Muscle of leg (tissue), 11 donors: ENCODE measurements around the gene HES5. TPM values are rescaled to one million over a fixed set of nuclear protein-coding genes. Genes with fewer than 3 reads are reported as not detected.

Experiments
- DNase-seq: peaks from one replicate; pipeline ENCODE4 v3.0.0; 2013
- H3K27ac ChIP-seq: one replicate; pipeline ENCODE4 v1.5.1; 2013; ENCODE audit warnings: mild to moderate bottlenecking, low read length, control low read depth
- H3K27me3 ChIP-seq: one replicate; pipeline ENCODE4 v1.6.1; 2013; ENCODE audit warnings: low read length; ENCODE audit not compliant: control insufficient read depth, insufficient read depth
- H3K36me3 ChIP-seq: one replicate; pipeline ENCODE4 v1.6.1; 2013; ENCODE audit warnings: low read length; ENCODE audit not compliant: control insufficient read depth, insufficient read depth
- H3K4me1 ChIP-seq: one replicate; pipeline ENCODE4 v1.6.1; 2013; ENCODE audit warnings: low read length; ENCODE audit not compliant: control insufficient read depth, insufficient read depth
- H3K4me3 ChIP-seq: one replicate; pipeline ENCODE4 v1.5.1; 2013; ENCODE audit warnings: low read length, control low read depth
- H3K9me3 ChIP-seq: replicated peaks from 2 replicates; pipeline ENCODE4 v1.6.1; 2013; ENCODE audit warnings: low read depth, low read length; ENCODE audit not compliant: control insufficient read depth
- WGBS: methylation state at CpG from one replicate; pipeline ENCODE4 v1.1.5; 2013; ENCODE audit warnings: missing lambda C conversion rate; ENCODE audit not compliant: insufficient coverage; 5-methylcytosine and 5-hydroxymethylcytosine counted together
- polyA plus RNA-seq, 8 donors: library from polyadenylated mRNA; unstranded; fragments of 120-200 nt; gene quantifications; one replicate each; pipeline versions ENCODE4 v1.2.1 to v1.2.3, GENCODE V29; 2013; ENCODE audit warnings: inconsistent platforms in 1 of 8, low replicate concordance in 1 of 8; ENCODE audit not compliant: insufficient read length in 8 of 8, insufficient read depth in 1 of 8
- total RNA-seq: library from RNA; stranded (reverse); fragments of 120-200 nt; gene quantifications from one replicate; pipeline ENCODE4 v1.2.4, GENCODE V29; 2013

HES5 gene
- total and polyA plus RNA-seq, 9 donors, result 0.29 to 1.1 (median 0.43) TPM; not detected in 1

DNA sequence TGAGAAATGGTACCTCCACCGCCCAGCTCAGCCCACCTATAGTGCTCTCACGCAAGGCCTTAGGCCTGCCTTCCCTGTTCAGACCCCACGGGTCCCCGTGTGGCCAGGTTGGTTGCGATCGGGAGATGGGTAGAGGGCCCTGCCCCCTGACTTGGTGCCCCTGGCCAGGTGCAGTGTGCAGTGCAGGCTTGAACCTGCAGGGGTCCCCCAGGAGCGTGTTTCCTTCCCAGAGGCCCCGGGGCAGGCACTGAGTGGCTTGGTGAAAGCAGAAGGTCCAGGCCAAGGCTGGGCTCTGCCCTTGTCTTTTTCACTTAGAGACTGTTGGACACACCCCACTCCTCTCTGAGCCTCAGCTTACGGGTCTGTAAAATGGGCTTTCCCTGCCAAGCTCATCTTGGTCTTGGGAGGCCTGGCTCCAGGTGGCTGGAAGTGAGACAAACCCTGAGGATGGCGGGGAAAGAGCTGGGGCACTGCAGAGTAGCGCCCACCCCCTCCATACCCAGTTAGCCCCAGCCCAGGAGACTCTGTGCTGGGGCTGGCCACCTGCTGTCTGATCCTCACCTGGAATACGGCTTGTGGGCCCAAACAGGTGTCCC, 9.3 kb upstream of the HES5 start:
- Histone ChIP-seq H3K36me3 (no peaks in the 10 kb centered on the region), H3K27me3 (peaks cover 37% of the 10 kb centered on the region), H3K9me3 (no peaks in the 10 kb centered on the region), H3K27ac (no peak overlapping the region), H3K4me3 (no peak overlapping the region), H3K4me1 (peaks cover 42% of the 10 kb centered on the region)
- 77% methylated on average over 4 of the region's 12 CpGs for WGBS
- DNase-seq, result no peak

DNA sequence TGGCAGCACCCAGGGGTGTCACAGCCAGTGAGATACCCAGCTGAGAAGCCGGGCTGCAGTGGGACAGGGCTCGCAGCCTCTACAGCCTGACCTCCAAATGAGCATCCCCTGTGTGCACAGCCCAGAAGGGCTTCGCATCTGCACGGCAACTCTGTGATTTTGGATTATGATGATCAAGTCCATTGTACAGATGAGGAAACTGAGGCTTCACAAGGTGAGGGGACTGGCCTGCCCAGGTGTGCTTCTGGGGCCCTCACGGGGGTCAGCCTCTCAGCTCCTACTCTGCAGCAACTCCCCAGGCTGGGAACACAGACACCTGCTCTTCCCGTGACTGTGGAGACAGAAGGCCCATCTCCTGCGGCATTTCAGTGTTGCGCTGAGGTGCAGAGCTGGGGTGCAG, 8.8 kb upstream of the HES5 start:
- H3K4me1 ChIP-seq, result peaks cover 39% of the 10 kb centered on the region
- no peaks in the 10 kb centered on the region for H3K9me3 ChIP-seq
- peaks cover 42% of the 10 kb centered on the region for H3K27me3 ChIP-seq
- no peak for DNase-seq
- H3K4me3 ChIP-seq, result no peak overlapping the region
- 77% methylated on average over 7 of the region's 8 CpGs for WGBS
- H3K27ac ChIP-seq, result no peak overlapping the region
- H3K36me3 ChIP-seq, result no peaks in the 10 kb centered on the region

DNA sequence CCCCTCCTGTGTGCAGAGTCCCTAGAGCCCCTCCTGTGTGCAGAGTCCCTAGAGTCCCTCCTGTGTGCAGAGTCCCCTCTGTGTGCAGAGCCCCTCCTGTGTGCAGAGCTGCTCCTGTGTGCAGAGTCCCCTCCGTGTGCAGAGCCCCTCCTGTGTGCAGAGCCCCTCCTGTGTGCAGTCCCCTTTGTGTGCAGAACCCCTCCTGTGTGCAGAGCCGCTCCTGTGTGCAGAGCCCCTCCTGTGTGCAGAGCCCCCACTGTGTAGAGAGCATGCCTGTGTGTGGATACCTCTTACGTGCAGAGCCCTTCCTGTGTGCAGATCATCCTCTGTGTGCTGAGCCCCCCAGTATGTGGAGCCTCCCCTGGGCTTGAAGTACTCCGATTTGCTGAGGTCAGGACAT, 8.3 kb upstream of the HES5 start:
- H3K4me1 ChIP-seq, result peaks cover 35% of the 10 kb centered on the region
- no peaks in the 10 kb centered on the region for H3K36me3 ChIP-seq
- 76% methylated on average over 2 of the region's 4 CpGs for WGBS
- no peak overlapping the region for H3K4me3 ChIP-seq
- no peak for DNase-seq
- H3K9me3 ChIP-seq, result no peaks in the 10 kb centered on the region
- H3K27ac ChIP-seq, result no peak overlapping the region
- H3K27me3 ChIP-seq, result peaks cover 46% of the 10 kb centered on the region

DNA sequence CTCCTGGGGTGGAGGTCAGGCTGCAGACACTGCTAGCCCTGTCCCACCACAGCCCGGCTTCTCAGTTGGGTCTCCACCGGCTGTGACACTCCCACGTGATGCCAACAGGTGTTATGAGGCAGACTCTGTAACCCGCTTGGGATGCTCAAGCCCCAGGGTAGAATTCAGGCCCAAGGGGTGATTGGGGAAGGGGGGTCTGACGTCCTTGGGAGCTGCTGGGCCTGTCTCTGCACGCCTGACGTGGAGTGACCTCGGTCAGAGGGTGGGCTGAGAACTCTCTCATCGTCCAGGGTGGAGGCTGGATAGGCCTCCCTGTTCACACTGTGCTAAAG, 7.7 kb upstream of the HES5 start:
- Histone ChIP-seq H3K27me3 (peaks cover 50% of the 10 kb centered on the region), H3K27ac (no peak overlapping the region), H3K4me3 (no peak overlapping the region), H3K4me1 (peaks cover 36% of the 10 kb centered on the region), H3K9me3 (no peaks in the 10 kb centered on the region), H3K36me3 (no peaks in the 10 kb centered on the region)
- no peak for DNase-seq
- 75% methylated on average over 5 of the region's 9 CpGs for WGBS

DNA sequence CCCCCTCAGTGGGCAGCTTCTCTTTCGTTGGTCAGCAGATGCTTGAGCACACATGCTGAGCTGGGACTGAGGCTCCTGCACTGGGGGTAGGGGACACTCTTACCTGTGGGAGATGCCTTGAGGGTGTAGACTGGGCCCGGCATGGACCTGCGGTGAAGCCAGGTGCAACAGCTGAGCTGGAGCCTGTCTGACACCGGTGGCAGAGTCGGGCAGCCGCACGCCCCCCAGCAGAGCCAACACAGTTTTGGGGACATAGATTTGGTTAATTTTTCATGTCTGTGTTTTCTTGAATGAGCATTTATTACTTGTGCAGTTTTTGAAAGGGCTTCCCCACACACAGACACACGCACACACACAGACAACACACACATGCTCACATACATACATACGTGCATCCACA, 5.9 kb upstream of the HES5 start:
- Histone ChIP-seq H3K36me3 (no peaks in the 10 kb centered on the region), H3K27me3 (peaks cover 65% of the 10 kb centered on the region), H3K27ac (no peak overlapping the region), H3K4me3 (no peak overlapping the region), H3K4me1 (peaks cover 41% of the 10 kb centered on the region), H3K9me3 (no peaks in the 10 kb centered on the region)
- WGBS, result 72% methylated on average over 5 of the region's 9 CpGs
- no peak for DNase-seq

DNA sequence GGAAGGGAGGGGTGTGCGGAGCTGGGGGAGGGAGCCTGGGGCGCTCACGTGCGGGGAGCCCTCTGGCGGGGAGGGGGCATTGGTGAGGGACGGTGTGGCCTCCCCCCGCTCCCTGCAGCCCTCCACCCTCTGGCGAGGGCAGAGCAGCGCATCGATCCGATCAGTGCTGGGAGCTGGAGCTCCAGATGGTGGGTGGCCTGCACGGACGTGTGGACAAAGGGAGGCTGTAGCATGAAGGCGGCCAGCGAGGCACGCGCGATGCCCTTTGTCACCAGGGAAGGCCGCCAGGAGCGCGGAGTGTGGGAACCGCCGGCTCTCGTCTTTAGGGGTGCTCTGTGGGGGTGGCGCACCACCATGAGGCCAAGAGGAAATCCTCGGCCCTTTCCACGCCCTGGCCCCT, 5.4 kb upstream of the HES5 start:
- Histone ChIP-seq H3K4me1 (peaks cover 44% of the 10 kb centered on the region), H3K36me3 (no peaks in the 10 kb centered on the region), H3K4me3 (no peak overlapping the region), H3K27ac (no peak overlapping the region), H3K27me3 (peaks cover 70% of the 10 kb centered on the region), H3K9me3 (no peaks in the 10 kb centered on the region)
- DNase-seq, result no peak
- 51% methylated on average over 18 of the region's 27 CpGs for WGBS

DNA sequence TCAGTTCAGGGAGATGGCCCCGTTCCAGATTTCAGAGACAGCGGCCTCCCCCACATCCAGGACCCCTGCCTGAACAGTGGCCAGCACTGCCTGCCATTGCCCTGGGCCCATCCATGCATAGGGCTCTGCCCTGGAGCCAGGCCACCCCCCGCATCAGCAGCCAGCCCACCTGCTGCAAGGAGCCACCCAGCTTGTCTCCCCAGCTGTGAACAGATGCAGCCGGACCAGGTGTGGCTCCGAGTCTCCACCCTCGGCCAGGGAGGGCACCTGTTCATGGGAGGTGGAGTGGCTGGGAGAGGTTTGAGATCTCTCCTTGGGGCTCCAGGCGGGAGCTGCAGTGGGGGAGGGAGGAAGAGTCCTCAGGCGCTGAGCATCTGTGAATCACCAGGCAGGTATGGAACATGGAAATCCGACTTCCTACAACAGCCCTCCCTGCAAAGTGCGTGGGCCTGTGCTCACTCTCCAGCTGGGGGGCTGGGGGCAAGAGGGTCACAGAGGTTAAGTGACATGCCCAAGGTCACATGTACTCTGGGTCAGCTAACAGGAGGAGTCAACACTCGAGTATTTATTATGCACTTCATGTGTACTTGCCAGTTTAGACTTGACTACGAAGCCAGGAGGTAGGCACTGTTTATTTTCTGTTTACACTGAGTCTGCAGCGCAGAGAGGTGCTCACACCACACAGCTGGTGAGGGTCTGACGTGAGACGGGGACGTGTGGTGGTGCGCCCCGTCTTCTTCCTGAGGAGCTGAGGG, 4.8 kb upstream of the HES5 start:
- peaks cover 44% of the 10 kb centered on the region for H3K4me1 ChIP-seq
- WGBS, result 31% methylated on average over 10 of the region's 18 CpGs
- no peak overlapping the region for H3K27ac ChIP-seq
- H3K36me3 ChIP-seq, result no peaks in the 10 kb centered on the region
- H3K27me3 ChIP-seq, result peaks cover 70% of the 10 kb centered on the region
- no peaks in the 10 kb centered on the region for H3K9me3 ChIP-seq
- no peak for DNase-seq
- no peak overlapping the region for H3K4me3 ChIP-seq

DNA sequence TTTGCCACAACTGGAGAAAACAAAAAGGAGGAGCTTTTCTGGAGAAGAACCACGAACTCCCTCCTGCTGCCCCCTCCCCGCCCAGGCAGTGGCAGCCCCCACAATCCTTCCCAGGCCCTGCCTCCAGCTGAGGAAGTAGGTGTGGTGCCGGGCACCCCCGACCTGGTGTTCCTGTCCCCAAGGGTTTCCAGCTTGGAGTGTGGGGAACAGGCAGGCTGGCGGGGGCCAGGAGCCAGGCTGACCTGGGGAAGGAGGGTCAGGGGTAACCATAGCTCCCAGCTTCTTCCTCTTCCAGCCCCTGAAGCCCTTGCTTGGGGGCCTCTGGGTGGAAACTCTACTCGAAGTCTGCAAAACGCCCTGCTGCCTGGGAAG, 4.2 kb upstream of the HES5 start:
- peaks cover 47% of the 10 kb centered on the region for H3K4me1 ChIP-seq
- H3K27ac ChIP-seq, result no peak overlapping the region
- no peaks in the 10 kb centered on the region for H3K36me3 ChIP-seq
- no peak overlapping the region for H3K4me3 ChIP-seq
- peaks cover 74% of the 10 kb centered on the region for H3K27me3 ChIP-seq
- 0% methylated on average over 1 of the region's 7 CpGs for WGBS
- DNase-seq, result no peak
- no peaks in the 10 kb centered on the region for H3K9me3 ChIP-seq

DNA sequence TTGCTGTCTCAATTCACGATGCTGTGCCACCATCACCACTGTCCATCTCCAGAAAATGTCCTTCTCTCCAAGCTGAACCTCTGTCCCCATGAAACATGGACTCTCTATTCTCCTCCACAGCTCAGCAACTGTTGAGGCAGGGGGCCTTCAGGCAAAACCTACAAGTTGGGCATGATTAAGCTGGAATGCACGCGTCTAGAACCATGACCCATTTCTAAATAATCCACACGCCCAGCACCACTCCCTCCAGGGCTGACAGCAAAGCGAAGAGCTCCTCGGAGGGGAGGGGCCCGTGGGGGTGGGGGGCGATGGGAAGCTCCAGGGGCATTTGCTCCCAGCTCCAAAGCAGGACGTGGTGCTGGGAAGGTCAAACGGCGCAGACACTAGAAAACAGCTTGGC, 3.3 kb upstream of the HES5 start:
- DNase-seq, result no peak
- Histone ChIP-seq H3K27ac (no peak overlapping the region), H3K9me3 (no peaks in the 10 kb centered on the region), H3K4me3 (no peak overlapping the region), H3K27me3 (peaks cover 77% of the 10 kb centered on the region), H3K4me1 (peaks cover 56% of the 10 kb centered on the region), H3K36me3 (no peaks in the 10 kb centered on the region)
- WGBS, result 57% methylated on average over 4 of the region's 11 CpGs

DNA sequence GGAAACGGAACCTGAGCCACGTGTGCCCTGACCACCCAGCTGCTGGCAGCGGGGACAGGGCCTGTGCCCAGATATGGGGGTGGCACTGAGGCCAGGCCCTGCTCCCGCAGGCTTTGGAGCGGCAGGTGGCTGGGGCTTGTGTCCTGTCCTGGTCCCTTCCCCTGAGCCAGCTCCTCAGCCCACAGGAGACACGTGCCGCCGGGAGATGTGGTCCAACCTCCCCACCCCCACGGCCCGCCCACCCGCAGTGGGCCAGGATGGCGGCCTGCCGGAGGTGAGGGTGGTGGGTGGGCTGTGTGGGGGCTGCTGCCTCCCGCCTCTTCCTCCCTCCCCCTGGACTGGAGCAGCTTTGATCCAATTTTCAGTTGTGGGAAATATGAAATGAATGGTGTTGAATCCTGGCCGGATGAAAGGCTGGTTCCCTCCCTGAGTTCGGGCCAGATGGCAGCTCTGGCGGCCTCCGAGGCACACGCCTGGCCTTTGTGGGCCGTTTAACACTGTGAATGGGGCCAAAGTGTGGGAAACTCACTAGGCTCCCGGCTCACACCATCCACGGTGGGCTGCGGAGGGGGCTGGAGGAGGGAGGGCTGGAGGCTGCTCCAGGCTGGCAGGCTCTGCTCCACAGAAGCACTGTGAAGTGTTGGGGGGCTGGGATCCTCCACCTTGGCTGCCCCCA, 2.6 kb upstream of the HES5 start:
- H3K27me3 ChIP-seq, result peaks cover 80% of the 10 kb centered on the region
- DNase-seq, result no peak
- no peaks in the 10 kb centered on the region for H3K36me3 ChIP-seq
- H3K4me1 ChIP-seq, result peaks cover 61% of the 10 kb centered on the region
- H3K27ac ChIP-seq, result no peak overlapping the region
- 42% methylated on average over 9 of the region's 23 CpGs for WGBS
- H3K4me3 ChIP-seq, result no peak overlapping the region
- H3K9me3 ChIP-seq, result no peaks in the 10 kb centered on the region
